ENCODE measurements around the gene UBD. TPM values are rescaled to one million over a fixed set of nuclear protein-coding genes. Genes with fewer than 3 reads are reported as not detected.

UBD gene
- total and polyA plus RNA-seq, 2 experiments from 2014 or later, result not detected

- no peak for TF ChIP-seq REST (IDR thresholded peaks at IDR 0.05; ENCODE audit: unreplicated experiment)
- TF ChIP-seq CREB1 (CRISPR knock-in tag; IDR thresholded peaks at IDR 0.05; ENCODE audit: low read depth), result no peak
These were observed 2.2 kb upstream of the UBD start (continued) for GRCh38 chr6:29561606-29562181.

- Histone ChIP-seq H3K27ac (ENCODE audit: low read depth) (no peak overlapping the region), H3K27me3 (ENCODE audit: insufficient read depth) (peaks cover 12% of the 10 kb centered on the region), H3K79me2 (replicated peaks; ENCODE audit: insufficient read depth) (no peaks in the 10 kb centered on the region), H3K36me3 (ENCODE audit: insufficient read depth) (no peaks in the 10 kb centered on the region), H3K4me1 (ENCODE audit: insufficient read depth) (peaks cover 28% of the 10 kb centered on the region), H3K4me2 (no peak overlapping the region), H3K9me2 (ENCODE audit: insufficient read depth) (0 out of 2 replicates have a peak, but pooled peaks cover 4% of the 10 kb centered on the region), H4K20me1 (replicated peaks; ENCODE audit: insufficient read depth) (no peaks in the 10 kb centered on the region), H2AFZ (no peak overlapping the region), H3F3A (replicated peaks; ENCODE audit: low read depth) (no peaks in the 10 kb centered on the region; the same call in 1 of the 2 replicates), H3K4me3 (no peak overlapping the region)
- H3K36me3 Mint-ChIP-seq (ENCODE audit: low read depth), result no peaks in the 10 kb centered on the region
- DNase-seq (ENCODE audit: low spot score) (no peak), ATAC-seq (no peak)
- H3K9me3 Mint-ChIP-seq, result peaks cover 4% of the 10 kb centered on the region; the same call in 2 of the 3 replicates
- peaks cover 33% of the 10 kb centered on the region for H3K4me1 Mint-ChIP-seq
- H3K27me3 Mint-ChIP-seq (ENCODE audit: insufficient read depth, low read depth, poor library complexity), result peaks cover 15% of the 10 kb centered on the region
- no peak overlapping the region for H3K4me3 Mint-ChIP-seq
- H3K27ac Mint-ChIP-seq, result no peak overlapping the region
- TF ChIP-seq EZH2phosphoT487 (IDR thresholded peaks at IDR 0.05; ENCODE audit: unreplicated experiment) (no peak), ZNF114 (CRISPR knock-in tag; IDR thresholded peaks at IDR 0.05) (no peak), ZNF462 (CRISPR knock-in tag; IDR thresholded peaks at IDR 0.05) (no peak), ETS1 (IDR thresholded peaks at IDR 0.05) (no peak), REST (IDR thresholded peaks at IDR 0.05; ENCODE audit: unreplicated experiment) (no peak), JUNB (IDR thresholded peaks at IDR 0.05; ENCODE audit: unreplicated experiment) (no peak), NANOG (IDR thresholded peaks at IDR 0.05; ENCODE audit: borderline replicate concordance) (no peak), STAT1 (IDR thresholded peaks at IDR 0.05; ENCODE audit: unreplicated experiment) (no peak), EZH2 (IDR thresholded peaks at IDR 0.05; ENCODE audit: low read depth, unreplicated experiment) (no peak), POLR2AphosphoS5 (IDR thresholded peaks at IDR 0.05; ENCODE audit: low read depth) (no peak)
These were observed 1.6 kb upstream of the UBD start for GRCh38 chr6:29561091-29561490.
